ENCODE measurements around the gene VEGFA.

Gene VEGFA

GRCh38 chr6:43788301-43788700 is 18.3 kb downstream of the VEGFA start:
- no peak for FAIRE-seq

DNA sequence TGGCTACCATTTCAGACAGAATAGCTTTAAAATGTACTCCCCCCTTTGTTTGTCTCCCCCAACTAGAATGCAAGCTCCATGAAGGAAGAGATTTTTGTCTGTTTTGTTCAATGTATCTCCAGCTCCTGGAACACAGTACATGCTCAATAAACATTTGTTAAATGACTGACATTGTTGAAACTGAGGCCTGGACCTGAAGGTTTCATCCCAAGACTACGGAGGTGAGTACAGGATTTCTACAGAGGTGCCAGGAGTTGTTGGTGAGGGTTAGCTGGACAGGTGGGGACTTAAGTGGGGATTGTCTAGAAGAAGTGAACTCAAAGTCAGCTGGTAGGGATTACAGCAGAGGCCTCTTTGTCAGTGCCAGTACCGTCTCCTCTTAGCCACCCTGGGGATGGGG is 19.4 kb downstream of the VEGFA start:
- FAIRE-seq: no peak

DNA sequence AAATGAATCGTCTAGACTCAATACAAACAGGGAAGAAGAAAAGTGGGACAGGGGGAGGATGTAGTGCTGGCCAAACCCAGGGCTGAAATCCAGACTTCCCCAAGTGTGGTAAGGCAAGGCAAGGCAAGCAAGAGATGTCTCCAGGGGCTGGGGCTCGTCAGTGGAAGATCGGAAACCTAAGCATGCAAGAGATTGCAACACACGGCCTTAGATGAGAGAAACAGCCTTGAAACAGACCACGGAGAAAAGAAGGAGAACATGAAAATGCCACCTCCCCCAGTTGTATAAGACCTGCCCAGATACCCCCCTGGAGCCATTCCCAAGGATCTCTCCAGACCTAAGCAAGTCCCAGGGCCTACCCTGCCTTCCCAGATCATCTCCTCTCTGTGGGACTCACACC is 20.0 kb downstream of the VEGFA start:
- no peak for FAIRE-seq

- no peak for FAIRE-seq
Measured at GRCh38 chr6:43791745-43792422, 21.9 kb downstream of the VEGFA start.

GRCh38 chr6:43793154-43793874 is 23.3 kb downstream of the VEGFA start:
- no peak for FAIRE-seq

DNA sequence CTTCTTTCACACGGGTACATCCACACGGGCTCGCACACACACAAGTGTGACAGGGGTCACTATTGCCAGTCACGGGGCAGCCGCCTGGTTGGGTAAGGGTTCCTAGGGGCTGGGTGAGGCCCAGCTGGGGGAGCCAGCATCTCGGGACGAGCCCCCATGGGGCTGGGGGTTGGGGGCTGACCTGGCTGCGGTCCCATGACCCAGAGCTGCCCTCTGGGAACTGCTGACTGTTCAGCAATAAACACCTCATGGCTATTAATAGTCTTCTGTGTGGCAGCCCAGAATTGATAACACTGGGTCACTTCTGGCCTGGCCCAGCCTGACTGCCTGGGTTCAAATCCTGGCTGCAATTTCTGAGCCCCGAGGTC is 23.8 kb downstream of the VEGFA start:
- no peak for FAIRE-seq

DNA sequence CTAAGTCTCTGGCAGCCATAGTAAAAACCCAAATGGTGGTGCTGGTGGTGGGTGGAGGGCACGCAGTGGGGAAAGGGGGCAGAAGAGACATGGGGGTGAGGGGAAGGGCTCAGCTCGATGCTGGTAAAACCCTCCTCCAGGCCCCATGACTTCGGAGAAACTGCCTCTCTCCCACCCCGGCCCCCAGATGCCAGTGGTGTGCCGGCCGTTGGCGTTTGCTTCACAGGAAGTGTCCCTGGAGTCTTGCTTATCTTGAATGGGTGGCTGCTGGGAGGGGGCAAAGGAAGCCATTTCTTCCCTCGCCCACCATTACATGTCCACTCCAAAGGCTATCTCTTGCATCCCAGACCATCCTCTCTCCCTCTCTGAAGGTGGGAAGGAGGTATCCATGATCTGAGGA is 25.4 kb downstream of the VEGFA start:
- no peak for FAIRE-seq

- FAIRE-seq: no peak
Measured at GRCh38 chr6:43796168-43796567, 26.2 kb downstream of the VEGFA start.

DNA sequence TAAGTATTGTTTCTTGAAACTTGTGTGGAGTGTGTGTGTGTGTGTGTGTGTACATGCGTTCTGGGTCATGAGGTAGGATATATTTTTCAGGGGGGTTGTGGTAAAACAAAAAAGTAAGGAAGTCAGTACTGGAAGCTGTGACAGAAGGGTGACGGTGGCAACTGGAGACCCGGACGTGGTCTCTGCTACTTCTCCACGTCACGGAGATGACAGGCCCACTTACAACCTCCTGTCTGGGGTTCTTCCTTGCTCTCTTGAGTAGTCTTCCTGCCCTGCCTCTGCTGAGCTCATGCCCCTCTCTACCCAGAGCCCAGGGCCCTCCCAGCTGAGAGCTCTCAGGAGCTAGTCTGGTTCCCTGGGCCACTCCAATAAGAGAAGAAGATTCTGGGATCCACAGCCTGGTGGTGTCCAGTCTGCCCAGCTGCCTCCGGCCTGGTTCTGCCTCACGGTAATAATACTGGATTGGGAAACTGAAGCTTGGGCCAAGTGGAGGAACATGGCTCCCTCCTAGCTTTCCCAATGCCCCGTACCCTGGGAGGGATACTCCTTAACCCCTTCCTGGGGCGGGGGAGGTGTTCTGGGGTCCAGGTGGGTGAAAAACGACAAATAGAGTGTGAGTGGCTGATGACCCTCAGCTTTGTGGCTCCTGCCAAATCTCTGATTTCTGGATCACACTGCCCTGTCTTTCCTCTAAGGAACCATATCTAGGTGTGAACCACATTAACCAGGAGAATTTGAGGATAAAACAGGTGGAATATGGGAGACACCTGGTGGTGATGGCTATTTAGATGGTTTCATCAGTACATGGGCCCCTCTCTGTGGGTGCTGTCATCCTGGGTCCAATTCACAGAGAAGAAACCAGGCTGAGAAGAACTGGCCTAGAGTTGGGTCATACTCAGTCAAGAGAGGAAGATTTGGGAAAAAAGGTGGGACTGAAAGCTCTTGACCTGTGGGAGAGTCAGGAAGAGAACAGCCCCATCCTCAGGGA is 27.2 kb downstream of the VEGFA start:
- FAIRE-seq: no peak

DNA sequence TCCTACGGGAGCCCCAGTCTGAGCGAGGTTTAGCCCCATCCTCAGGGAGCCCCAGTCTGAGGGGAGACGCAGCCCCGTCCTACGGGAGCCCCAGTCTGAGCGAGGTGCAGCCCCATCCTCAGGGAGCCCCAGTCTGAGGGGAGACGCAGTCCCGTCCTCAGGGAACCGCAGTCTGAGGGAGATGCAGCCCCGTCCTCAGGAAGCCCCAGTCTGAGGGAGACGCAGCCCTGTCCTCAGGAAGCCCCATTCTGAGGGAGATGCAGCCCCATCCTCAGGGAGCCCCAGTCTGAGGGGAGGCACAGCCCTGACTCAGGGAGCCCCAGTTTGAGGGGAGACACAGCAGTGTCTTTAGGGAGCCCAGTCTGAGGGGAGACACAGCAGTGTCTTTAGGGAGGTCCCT is 27.9 kb downstream of the VEGFA start:
- no peak for FAIRE-seq

- peak; percentile 17 for FAIRE-seq
Measured at GRCh38 chr6:43798688-43799444, 28.9 kb downstream of the VEGFA start.

DNA sequence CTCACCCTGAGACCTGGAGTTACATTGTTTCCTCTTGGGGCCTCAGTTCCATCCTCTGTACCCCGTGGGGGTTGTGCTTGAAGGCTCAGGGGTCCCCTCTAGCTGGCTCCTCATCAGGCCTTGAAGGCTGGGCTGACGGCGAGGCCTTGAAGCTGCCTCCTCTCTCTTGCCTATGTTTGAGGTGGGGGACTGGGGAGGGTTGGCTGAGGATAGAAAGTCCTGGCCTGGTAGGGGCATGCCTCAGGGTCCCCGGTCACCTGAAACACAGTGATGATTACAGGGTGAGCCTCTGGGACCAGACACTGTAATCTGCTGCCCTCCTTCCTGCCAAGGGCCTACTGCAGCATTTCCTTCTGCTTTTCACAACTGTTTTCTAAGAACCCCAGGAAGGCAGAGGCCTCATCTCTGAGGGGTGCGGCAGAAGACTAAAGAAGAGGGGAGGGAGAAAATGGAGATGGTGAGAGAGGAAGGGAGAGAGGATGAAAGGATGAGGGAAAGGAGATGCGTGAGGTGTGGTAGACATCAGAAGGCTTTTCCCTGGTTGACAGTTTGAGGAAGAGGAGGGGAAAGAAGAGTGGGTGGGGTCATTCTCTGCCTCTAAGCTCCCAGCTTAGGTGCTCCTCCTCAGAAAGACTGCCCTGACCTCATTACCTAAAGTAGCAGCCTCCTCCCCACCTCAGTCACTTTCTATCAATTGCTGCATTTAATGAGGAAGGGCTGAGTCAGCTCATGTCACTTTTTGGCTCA is 29.7 kb downstream of the VEGFA start:
- no peak for FAIRE-seq

DNA sequence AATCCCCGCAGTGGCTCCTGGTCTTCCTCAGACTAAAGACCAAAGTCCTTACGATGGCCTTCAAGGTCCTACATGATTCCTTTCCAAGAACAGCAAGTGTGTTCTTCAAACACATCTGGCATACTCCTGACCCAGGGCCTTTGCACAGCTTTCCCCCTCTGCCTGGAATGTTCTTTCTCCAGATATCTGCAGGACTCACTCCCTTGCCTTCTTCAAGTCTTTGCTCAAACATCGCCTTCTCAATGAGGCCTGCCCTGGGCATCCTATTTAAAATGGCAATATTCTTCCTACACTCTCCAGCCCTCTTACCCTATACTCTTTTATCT is 30.2 kb downstream of the VEGFA start:
- no peak for FAIRE-seq

- FAIRE-seq: no peak
Measured at GRCh38 chr6:43800746-43801494, 30.9 kb downstream of the VEGFA start.

DNA sequence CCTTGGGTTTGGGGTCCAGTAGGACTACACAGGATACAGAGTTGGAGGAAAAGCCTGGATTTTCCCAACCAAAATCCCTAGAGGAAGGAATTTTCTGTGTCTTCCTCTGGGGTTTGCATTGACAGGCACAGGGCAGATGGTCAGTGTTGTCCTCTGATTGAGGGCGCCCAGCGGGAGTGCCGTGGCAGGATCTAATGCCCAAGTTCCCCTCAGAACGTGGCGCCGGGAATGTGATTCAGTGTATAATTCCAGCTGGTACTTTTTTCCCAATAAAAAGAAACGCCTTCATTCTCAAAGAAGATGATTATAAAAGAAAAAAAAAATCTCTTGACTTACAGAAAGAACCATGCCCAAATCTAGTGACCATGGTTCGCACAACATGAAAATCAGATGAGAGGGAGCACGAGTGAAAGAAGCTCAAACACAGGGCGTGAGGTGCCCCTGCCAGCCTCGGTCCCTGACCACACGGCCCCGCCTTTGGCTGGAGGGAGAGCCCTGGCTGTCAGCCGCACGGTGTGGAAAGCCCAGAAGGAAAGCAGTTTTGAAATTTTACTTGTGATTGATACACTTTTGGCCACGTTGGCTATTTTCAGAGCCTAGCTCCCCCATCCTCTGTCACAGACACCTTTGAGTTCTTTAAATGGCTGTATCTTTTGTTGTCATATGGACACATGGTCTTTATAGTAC is 31.6 kb downstream of the VEGFA start:
- FAIRE-seq: no peak

DNA sequence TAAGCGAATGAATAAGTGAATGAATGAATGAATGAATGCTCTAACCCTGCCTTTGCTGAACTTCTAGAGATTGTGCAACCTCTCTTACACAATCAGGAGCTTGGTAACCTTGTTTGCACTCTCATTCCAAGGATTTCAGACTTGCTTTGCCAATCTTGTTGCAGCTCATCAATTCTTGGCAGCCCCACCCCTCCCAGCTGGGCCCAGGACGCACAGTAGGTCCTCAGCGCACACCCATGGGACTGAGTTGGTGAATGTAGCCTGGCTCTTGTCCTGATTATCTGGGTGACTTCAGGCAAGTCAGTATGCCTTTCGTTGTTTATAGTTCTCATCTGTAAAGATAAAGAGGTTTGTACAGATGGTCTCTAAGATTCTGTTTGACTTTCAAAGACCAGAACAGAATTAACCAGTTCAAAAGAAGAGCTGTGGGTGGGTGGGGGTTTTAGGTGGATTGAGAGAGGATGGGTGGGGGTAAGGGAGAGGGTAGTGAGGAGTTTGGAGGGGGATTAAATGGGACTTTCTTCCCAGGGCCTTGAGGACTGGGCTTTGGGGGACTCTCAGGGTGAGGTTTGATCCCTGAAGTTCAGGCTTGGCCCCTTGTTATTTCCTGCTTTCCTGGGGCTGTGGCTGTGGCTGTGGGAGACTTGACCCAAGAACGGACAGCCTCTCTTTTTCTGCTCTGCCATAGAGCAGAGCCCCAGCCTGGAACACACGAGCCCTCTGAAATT is 33.2 kb downstream of the VEGFA start:
- FAIRE-seq: no peak

DNA sequence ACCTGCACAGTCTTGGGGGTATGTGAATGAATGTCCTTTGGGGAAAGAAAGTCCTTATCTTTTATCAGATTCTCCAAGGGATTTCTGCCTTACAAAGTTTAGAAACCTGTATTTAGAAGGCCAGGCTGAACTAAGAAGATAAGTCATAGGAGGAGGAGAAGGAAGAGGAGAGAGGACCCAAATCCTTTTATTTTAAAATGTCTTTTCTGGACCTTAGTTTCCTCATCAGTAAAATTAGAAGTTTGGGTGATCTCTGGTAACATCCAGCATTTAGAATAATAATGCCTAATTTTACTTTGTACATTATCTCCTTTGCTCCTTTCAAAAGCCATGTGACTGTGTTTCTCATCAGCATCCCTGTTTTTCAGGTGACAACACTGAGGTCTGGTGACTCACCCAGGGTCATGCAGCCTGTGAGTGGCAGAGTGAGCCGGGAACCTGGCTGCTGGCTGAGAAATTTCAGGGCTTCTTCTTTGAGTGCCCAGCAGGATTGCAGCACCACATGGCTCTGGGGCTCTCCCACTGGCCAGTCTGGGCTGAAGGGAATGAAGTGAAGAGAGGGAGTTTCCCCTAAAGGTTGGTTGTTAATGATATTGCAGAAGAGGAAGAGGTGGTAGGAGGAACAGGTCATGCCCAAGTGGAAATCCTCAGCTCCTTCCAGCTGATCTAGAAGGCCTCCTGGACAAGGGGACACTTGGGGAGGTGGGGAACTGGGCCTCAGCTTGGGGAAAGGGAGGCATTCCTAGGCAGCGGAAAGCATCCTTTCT is 34.0 kb downstream of the VEGFA start:
- FAIRE-seq: no peak

GRCh38 chr6:43804550-43805223 is 34.7 kb downstream of the VEGFA start:
- FAIRE-seq: no peak

DNA sequence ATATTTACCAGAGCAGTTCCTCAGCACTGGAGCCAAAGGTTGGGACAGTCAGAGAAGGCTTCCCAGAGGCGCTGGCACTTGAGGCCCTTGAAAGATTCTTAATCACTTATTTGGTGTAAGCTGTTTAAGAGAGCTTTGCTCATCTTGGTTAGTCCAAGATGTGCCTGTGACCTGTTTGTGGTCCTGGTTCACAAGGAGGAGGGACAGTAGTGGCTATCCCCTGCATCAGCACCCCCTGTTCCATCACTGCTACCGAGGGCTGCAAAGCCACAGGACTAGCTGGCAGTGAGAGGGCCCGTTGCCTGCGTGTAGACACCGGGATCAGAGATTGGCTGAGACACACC is 35.7 kb downstream of the VEGFA start:
- no peak for FAIRE-seq

All from islet of Langerhans (tissue), 1 donor.